ENCODE data around the gene TMEM196.

DNA sequence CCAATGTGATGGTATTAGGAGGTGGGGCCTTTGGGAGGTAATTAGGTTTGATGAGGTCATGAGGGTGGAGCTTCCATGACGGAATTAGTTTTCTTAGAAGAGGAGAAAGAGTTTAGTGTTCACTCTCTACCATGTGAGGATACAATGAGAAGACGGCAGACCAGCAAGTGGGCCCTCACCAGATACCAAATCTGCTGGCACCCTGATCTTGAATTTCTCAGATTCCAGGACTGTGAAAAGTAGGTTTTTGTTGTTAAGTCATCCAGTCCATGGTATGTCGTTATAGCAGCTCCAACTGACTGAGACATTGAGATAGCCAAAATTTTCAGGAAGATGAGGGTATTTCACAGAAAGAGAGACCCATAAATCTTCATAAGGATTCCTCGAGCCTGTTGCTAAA lies 3.6 kb upstream of the TMEM196 start:
- TF ChIP-seq, protein P1, sequence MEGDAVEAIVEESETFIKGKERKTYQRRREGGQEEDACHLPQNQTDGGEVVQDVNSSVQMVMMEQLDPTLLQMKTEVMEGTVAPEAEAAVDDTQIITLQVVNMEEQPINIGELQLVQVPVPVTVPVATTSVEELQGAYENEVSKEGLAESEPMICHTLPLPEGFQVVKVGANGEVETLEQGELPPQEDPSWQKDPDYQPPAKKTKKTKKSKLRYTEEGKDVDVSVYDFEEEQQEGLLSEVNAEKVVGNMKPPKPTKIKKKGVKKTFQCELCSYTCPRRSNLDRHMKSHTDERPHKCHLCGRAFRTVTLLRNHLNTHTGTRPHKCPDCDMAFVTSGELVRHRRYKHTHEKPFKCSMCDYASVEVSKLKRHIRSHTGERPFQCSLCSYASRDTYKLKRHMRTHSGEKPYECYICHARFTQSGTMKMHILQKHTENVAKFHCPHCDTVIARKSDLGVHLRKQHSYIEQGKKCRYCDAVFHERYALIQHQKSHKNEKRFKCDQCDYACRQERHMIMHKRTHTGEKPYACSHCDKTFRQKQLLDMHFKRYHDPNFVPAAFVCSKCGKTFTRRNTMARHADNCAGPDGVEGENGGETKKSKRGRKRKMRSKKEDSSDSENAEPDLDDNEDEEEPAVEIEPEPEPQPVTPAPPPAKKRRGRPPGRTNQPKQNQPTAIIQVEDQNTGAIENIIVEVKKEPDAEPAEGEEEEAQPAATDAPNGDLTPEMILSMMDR (IDR thresholded peaks at IDR 0.05), result no peak
- no peak for TF ChIP-seq POLR2A (IDR thresholded peaks at IDR 0.05)

All from stomach (tissue), 4 donors.